HG03095 (cell line): ENCODE data around the gene LILRA5.
"Not testable (repeated sequence)": the region's sequence is repeated elsewhere in the genome, so short reads cannot be mapped to it uniquely, and the experiment has no call there.

Source experiments
- ATAC-seq: cut with Tn5 transposase; IDR thresholded peaks from one replicate; pipeline ENCODE4 v1.9.1; 2021; ENCODE audit warnings: moderate library complexity; ENCODE audit not compliant: unreplicated experiment

The LILRA5 gene

DNA sequence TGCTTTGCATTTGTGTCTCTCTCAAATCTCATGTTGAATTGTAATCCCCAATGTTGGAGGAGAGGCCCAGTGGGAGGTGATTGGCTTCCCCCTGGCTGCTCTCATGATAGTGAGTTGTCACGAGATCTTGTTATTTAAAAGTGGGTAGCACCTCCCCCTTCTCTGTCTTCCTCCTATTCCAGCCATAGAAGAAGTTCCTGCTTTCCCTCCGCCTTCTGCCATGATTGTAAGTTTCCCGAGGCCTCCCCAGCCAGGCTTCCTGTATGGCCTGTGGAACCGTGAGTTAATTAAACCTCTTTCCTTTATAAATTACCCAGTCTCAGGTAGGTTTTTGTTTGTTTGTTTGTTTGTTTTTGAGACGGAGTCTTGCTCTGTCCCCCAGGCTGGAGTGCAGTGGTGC, 22.2 kb upstream of the LILRA5 start:
- no peak for ATAC-seq

DNA sequence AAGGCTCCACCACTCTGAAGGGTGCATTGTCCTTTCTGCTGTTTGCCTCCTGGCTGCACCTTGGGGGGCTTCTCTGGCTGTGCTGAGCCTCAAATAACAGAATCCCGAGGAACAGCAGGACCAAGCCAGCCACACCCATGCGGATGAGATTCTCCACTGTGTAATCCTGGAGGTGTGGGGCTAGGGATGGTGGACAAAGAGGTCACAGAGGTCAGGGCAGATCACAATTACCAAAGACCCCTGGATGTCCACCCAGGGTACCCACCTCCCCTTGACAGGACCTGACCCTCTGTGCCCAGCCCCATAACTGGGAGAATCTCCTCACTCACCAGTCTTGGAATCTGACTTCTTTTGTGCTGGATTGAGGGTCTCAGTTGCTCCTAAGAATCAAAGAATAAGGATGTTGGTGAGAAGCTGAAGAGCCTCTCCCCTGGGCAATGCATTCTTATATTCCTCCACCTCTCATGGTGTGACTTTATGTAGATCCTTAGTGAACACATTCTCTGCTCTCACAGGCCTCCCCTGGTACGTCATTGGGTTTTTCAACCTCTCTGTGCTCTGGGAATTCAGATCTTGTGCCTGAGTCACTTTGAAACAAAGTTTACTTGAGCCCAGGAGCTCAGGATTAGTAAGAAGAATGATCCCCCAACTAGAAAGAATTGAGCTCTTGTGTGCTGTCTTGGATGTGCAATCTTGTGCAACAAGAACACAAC, 20.8 kb upstream of the LILRA5 start:
- ATAC-seq, result no peak

DNA sequence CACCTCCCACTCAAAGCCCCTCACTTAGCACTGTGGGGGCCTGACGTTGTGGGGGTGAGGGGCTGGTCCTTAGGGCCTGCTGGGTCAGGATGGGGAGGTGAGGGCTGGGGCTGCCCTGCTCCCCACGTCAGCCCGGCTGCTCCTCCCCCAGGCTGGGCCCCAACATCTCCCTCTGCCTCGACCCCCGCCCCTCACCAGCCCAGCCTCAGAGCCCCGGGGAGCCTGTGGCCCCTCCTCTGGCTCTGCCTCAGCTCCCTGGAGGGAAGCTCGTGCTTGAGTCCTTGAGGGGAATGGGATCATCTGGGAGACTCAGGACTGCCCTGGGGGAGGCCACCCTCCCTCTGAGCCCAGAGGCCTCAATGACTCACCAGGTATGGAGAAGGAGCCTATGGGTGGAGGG, 19.2 kb upstream of the LILRA5 start:
- no peak for ATAC-seq

DNA sequence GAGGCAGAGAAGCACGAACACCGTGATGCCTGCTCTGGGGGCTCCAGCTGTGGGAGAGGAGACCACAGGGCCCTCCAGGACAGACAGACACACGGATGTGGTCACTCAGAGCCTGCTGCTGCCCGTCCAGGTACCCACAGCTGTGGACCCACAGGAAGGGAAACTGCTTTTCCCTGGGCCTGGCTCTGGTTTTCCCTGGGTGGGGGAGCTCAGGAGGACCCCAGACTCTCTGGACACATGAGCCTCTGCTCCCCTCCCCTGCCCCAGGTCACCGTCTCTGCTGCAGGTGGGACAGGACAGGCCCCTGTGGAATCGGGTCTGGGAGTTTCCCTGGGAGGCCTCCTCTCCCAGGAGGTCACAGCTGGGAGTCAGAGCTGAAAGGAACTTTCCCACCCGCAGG, 18.7 kb upstream of the LILRA5 start:
- ATAC-seq, result no peak

DNA sequence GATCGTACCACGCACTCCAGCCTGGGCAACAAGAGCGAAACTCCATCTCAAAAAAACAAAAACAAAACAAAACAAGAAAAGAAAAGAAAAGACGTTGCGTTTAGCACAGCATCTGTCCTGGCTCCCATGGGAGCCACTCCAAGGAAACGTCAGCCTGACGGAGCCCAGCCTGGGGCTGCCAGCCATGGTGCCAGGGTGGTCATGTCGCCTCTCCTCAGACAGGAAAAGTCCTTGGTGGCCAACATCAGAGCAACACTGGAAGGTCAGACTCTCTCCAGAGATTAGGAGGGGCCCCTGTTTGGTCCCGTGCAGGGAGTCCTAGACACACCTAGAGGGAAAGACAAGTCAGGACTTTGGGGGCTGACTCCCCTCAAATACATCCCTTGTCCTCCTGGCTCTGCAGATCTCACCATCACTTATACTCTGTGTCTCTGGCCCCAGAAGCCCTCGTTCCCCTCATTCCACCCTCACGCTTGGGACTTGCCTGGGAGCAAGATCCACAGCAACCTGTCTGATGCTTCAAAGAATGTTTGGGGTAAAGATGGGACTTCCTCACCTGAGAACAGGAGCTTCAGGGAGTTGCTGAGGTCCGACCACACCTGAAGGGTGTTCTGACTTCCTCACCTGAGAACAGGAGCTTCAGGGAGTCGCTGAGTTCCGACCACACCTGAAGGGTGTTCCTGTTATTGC, 16.7 kb upstream of the LILRA5 start:
- no peak for ATAC-seq

DNA sequence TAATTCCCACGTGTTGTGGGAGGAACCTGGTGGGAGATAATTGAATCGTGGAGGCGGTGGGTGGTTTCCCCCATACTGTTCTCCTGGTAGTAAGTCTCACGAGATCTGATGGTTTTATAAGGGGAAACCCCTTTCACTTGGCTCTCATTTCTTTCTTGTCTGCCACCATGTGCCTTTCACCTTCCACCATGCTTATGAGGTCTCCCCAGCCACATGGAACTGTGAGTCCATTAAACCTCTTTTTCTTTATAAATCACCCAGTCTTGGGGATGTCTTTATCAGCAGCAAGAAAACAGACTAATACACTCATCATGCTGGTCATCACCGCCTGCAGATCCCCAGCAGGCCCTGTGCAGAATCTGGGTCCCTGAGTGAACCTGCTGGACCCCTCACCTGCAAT, 15.8 kb upstream of the LILRA5 start:
- not testable (repeated sequence) for ATAC-seq

DNA sequence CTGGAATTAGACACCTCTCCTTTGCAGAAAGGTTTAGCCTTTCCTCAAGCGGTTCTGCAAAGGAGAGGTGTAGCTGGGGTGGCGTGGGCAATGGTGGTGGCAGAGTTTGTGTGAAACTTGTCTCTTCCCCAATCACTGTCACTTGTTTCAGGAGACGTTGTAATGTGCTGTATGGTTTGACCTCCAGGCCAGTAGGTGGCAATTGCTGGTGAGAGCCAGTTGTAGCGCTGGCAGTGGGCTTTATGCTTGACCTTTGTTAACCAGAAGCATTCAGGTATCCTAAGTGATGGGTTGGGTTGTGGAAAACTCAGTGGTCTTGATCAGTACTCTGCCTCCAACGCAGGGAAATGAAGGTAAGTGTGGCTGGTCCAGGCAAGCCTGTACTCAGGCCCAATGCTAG, 12.7 kb upstream of the LILRA5 start:
- no peak for ATAC-seq

DNA sequence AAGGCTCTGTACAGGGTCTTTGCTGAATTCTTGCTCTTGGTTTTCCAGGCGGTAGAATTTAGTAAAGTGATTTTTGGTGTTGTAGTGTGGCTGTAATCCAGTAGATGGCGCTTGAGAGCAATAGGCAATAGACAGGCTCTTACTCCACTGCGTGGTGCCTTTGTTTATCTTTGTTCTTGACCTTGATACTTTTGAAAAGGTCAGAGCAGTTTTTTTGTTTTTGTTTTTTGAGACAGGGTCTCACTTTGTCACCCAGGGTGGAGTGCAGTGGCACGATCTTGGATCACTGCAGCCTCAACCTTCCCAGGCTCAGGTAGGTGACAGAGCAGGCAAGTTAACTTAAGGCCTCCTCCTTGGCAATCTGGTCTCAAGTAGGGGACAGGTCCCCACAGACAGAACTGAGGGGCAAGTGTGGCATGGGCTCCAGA, 12.2 kb upstream of the LILRA5 start:
- ATAC-seq, result no peak

DNA sequence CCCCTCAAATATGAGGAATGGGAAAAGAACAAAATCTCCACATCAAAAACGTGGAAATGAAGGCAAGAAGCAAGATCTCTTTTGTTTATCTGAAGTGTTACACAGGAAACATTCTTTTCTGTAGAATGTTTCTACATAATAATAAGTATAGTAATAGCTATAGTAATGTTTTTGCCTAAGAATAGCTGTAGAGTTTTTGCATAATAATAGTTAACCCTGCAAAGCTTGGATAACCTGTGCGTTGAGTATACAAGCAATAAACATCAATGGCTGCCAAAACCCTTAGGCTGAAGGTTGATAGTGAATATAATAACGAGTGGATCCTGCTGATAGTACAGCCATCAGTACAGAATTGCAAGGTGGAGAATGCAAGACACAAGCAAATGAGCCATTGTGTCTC, 11.1 kb upstream of the LILRA5 start:
- no peak for ATAC-seq

DNA sequence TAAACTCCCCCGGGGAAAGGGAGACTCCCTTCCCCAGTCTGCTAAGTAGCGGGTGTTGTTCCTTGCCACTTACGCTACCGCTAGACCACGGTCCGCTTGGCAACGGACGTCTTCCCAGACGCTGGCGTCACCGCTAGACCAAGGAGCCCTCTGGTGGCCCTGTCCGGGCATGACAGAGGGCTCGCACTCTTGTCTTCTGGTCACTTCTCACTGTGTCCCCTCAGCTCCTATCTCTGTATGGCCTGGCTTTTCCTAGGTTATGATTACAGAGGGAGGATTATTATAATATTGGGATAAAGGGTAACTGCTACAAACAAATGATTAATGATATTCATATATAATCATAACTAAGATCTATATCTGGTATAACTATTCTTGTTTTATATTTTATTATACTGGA, 10.0 kb upstream of the LILRA5 start:
- ATAC-seq, result not testable (repeated sequence)

DNA sequence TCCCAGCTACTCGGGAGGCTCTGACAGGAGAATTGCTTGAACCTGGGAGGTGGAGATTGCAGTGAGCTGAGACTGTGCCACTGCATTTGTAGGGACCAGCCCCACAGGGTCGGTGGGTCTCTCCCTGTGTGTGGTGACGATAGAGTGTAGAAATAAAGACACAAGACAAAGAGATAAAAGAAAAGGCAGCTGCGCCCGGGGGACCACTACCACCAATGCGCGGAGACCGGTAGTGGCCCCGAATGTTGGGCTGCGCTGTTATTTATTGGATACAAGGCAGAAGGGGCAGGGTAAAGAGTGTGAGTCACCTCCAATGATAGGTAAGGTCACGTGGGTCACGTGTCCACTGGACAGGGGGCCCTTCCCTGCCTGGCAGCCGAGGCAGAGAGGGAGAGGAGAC, 9.3 kb upstream of the LILRA5 start:
- ATAC-seq, result not testable (repeated sequence)

DNA sequence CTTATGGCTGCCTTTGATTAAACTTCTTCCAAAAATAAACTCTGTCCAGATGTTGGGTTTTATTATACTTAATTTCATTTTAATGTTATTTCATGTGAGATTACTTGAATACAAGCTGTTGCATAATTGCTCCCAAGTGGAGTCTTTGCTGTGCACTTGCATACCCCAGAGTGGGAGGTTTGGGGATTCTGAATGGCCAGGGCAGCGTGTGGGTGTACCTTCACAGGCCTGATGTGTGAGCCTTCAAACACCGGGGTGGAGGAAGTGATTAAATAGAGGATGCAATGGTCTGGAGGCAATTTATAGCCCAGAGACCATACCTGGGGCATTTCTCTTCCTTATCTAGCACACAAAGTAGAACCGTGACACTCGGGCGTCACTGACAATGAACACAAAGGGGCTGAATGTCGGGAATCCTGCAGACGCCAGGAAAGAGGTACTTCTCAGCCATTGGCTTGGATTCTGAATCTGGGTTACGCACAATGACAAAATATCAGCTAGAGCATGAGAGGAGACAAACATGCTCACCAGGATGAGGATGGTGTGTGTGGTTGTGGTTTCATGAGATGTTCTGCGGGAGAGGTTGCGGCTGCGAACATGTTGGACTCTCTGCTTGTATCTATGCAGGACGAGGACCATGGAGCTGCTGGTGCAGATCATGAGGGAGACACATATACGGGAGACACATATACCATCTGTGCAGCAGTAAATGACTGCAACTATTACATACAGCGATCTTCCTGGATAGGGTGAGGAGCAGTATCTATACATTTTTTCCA, 7.1 kb upstream of the LILRA5 start:
- ATAC-seq, result no peak

DNA sequence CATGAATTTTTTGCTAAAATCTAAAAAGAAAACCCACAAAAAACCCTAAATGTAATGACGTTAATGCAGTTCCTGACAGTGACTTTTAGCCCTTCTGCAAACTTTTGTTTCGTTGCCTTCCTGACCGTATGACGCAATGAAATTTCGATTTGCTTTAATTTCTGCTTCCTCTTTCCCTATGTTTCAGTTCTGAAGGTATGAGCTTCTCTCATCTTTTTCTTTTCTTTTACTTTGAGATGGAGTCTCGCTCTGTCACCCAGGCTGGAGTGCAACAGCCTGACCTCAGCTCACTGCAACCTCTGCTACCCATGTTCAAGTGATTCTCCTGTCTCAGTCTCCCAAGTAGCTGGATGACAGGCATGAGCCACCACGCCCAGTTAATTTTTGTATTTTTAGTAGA, 6.1 kb upstream of the LILRA5 start:
- ATAC-seq, result no peak

DNA sequence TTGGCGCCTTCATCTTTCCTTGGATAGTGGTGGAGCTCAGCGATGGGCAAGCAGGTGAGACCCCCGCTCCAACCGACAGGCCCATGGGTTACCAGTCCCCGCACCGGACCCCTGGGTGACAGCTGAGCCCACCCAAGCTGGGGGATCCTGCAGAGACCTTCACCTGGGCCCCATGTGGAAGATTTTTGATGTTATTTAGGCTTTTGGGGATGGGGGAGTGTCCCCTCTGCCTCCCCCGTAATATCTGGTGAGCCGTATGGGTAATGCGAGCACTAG, 4.9 kb upstream of the LILRA5 start:
- no peak for ATAC-seq

DNA sequence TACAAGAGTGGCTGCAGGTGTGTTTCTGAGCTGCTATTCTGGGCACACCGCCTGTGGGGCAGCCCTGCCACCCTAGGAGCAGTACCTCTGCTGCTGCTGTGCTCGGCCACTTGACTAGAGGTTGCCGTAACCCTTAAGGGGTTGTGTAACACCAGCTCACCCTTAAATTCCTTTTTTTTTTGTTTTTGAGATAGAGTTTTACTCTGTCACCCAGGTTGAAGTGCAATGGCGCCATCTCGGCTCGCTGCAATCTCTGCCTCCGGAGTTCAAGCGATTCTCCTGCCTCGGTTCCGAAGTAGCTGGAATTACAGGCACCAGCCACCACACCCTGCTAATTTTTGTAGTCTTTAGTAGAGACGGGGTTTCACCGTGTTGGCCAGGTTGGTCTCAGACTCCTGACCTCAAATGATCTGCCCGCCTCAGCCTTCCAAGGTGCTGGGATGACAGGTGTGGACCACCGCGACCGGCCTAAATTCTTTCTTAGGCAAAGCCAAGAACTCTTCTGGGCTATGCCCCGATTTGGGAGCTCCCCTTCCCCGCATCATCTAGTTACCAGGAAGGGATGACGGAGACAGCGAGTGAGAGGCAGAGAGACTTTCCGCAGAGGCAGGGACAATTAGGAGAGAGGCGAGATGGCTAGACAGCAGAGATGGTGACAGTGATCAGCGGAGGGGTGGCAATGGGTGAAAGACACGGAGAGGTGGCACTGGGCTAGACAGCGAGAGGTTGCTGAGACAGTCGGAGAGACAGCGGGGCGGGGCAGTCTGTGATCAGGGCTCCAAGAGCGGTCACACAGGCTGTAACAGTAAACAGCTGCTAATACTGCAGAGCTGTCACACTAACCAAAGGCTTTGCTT, 4.4 kb upstream of the LILRA5 start:
- no peak for ATAC-seq

DNA sequence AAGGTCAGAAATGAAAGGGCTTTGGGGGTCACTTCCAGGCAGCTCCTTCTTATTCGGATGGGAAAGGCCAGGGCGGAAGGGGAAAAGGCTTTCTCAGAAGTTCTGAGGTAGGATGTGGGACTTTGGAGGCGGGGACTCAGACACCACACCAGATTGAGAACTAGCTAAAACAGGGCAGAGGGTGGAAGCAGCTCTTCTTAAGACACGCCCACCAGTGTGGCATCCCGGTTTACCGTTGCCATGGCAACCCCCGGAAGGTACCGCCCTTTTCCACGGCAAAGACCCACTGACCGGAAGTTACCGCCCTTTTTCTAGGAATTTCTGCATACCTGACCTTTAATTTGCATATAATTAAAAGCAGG, 3.8 kb upstream of the LILRA5 start:
- ATAC-seq, result no peak

DNA sequence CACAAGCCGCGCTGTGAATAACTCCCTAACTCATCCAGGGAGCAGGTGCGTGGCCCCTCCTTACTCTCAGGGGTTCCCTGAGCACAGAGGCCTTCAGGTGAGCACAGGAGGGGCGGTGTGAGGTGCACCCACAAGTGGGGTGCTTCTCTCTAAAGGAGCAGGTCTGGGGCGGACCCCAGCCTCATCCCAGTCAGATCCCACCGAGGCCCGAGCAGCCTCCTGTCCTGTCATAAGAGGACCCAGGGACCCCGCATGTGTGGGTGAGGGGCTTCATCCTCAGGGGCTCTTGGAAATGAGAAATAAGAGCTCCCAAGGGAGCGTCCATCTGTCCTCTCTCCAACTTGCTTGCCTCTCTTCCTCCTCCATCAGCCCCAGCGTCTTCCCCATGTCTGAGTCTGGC, 3.0 kb upstream of the LILRA5 start:
- ATAC-seq, result no peak

DNA sequence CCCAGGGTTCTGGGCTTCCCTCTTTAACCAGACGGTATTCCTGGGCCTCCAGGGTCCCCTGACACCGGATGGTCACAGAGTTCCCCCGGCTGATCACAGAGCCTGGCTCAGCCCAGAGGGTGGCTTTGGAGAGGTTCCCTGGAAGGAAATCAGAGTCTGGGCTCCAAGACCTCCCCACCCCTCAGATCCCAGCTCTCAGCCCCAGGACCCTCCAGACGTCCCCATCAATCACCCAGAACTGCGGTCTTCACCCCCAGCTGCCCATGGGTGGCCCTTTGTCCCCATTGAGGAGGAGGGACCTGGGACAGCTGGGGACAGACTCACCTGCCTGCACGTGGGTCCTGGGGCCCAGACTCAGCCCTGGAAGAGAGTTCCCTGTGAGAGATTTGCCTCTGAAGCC, 955 bp downstream of the LILRA5 start:
- no peak for ATAC-seq

DNA sequence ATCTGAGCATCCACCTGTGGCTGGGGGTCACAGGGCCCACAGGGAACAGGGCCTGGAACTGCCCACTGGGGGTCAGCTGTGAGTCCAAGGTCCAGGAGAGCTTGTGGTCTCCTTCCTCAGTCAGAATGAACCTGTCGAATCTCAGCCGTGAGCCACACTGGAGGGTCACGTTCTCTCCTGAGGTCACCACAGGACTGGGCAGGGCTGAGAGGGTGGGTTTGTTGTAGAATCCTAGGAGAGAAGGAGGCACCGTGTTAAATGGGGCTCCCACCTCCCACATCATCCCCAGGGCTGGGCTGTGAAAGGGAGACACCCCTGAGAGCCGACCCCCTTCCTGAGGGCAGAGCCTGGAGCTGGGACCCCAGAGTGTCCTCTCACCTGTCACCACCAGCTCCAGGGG, 1.5 kb downstream of the LILRA5 start:
- no peak for ATAC-seq

DNA sequence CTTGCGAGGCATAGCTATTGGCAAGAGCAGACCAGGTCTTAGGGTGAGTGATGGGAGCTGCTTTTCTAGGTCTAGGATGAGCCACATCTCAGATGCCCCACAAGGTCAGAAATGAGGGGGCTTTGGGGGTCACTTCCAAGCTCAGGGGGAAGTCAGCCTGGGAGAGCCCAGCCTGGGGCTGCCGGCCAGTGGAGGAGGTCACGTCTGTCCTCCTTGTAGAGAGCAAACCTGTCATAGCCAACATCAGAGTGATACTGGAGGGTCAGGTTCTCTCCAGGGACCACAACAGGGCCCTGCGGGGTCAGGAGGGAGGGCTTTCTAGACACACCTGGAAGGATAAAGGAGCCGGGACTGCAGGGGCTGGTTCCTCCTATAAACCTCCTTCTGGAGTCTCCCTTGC, 2.4 kb downstream of the LILRA5 start:
- ATAC-seq, result no peak

DNA sequence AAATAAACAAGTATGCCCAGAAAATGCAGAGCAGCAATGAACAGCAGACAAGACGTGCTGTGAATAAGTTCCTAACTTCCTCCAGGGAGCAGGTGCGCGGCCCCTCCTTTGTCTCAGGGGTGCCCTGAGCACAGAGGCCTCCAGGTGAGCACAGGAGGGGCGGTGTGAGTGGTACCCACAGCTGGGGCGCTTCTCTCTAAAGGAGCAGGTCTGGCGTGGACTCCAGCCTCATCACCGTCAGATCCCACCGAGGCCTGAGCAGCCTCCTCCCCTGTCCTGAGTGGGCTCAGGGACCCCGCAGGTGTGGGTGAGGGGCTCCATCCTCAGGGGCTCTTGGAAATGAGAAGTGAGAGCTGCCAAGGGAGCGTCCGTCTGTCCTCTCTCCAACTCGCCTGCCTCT, 3.2 kb downstream of the LILRA5 start:
- no peak for ATAC-seq
